ENCODE data around the gene TENM4. TPM values are rescaled to one million over a fixed set of nuclear protein-coding genes. Genes with fewer than 3 reads are reported as not detected.

Gene TENM4
- polyA plus RNA-seq, 1 of the 3 experiments (the other 2 are of a cell fraction), result 16.7 TPM

DNA sequence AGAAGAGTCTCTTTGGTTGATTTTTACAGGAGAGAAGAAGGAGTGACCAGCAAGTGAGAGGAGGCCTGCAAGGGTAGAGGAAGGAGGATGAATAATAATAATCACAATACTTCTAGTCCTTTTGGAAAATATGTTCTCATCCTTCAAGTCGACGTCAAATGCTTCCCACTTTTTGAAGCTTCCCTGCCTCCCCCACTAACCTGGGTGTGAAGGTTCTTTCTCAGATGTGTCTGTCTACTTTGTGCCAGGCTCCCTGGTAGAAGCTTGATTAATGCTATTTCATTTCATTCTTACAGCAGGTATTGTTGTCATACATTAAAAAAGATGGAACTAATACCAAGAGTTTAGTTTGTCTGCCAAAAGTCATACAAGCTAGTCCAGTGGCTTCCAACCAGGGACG, 17.1 kb downstream of the TENM4 start:
- no peak overlapping the region for H3K9ac ChIP-seq
- H3K27ac ChIP-seq (ENCODE audit: low read depth in 2 of 2, low read length in 1 of 2), result no peak overlapping the region
- H3K9me3 ChIP-seq, result no peaks in the 10 kb centered on the region
- H2AFZ ChIP-seq (ENCODE audit: low read depth), result no peak overlapping the region
- no peaks in the 10 kb centered on the region for H3K27me3 ChIP-seq (ENCODE audit: insufficient read depth)
- no peaks in the 10 kb centered on the region for H3K9me2 ChIP-seq
- no peak for TF ChIP-seq RFX5 (IDR thresholded peaks at IDR 0.05; ENCODE audit: low read length)
- H4K20me1 ChIP-seq (ENCODE audit: insufficient read depth), result no peaks in the 10 kb centered on the region; the same call in 1 of the 2 replicates
- 90% methylated on average over 3 of the region's 3 CpGs for WGBS (ENCODE audit: low lambda C conversion rate)
- no peak overlapping the region for H3K4me3 ChIP-seq (ENCODE audit: low read depth in 2 of 2, low read length in 1 of 2)
- no peaks in the 10 kb centered on the region for H3K36me3 ChIP-seq (replicated peaks in 1 of 2; ENCODE audit: control insufficient read depth in 1 of 2, insufficient read depth in 2 of 2, low read length in 1 of 2)
- H3K79me2 ChIP-seq (ENCODE audit: insufficient read depth), result peaks cover 96% of the 10 kb centered on the region
- ChIA-PET POLR2A (no interaction called here), CTCF (interaction anchor here (0.8 to 1.3 kb wide), 3 partner anchors 17 to 23 kb away, joined by 3 to 4 read pairs (median 3); partner anchors contain the start of gene TENM4)
- DNase-seq, result no peak
- peaks cover 6 to 7% of the 10 kb centered on the region in 2 experiments; a peak in 2 of 4 replicates for H3K4me1 ChIP-seq (ENCODE audit: control insufficient read depth in 1 of 2, insufficient read depth in 2 of 2, low read depth in 1 of 2, low read length in 1 of 2)
- no peaks in the 10 kb centered on the region for H3F3A ChIP-seq (replicated peaks; ENCODE audit: insufficient read depth)
- no peak overlapping the region for H3K4me2 ChIP-seq

DNA sequence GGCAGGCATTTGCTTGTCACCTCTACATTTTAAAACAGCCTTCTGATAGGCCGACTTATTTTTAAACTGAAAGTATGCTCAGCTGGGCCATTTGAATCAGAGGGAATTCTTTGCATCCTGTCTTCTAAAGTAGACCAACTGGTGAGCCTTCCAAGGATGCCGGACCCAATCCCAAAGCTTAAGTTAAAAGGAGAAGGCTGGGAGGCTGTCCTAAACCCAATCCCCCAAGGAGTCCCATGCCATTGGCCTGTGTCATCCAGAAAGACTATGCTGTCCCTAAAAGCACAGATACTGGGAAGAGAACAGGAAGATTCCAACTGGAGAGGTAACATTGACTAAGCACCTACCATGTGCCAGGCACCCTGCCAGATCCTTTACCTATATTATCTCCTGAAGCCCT, 18.0 kb downstream of the TENM4 start:
- CTCF ChIA-PET, result interaction anchor here (0.6 to 4.7 kb wide), 4 partner anchors 11 to 436 kb away, joined by 4 to 21 read pairs (median 4); partner anchors contain the start of gene TENM4

DNA sequence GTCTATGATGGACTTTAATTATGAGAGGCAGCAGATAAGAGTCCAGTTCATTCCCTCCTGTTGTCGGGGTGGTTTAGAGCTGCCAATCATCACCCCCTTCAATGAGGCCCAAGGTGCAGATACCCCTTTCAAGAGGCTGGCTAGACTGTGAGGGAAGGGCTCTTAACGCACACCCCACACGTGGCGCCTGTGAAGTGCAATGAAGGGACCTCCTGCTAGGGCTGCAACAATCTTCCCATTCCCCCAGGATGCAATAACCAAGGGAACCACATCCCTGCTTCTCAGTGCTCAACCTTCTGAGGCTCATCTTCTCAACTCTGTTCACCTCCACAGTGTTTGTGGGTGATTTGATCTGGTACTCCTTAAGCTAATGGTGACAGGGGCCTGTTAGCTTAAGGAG, 19.0 kb downstream of the TENM4 start:
- CTCF ChIA-PET, result interaction anchor here (0.6 to 4.7 kb wide), 4 partner anchors 17 to 845 kb away, joined by 3 to 21 read pairs (median 5); partner anchors contain the start of gene TENM4
- Histone ChIP-seq H2AFZ (ENCODE audit: low read depth) (no peak overlapping the region), H3K9me3 (no peaks in the 10 kb centered on the region), H4K20me1 (ENCODE audit: insufficient read depth) (no peaks in the 10 kb centered on the region), H3K27me3 (ENCODE audit: insufficient read depth) (no peaks in the 10 kb centered on the region), H3K4me1 (ENCODE audit: control insufficient read depth in 1 of 2, insufficient read depth in 2 of 2, low read depth in 1 of 2, low read length in 1 of 2) (peaks cover 3 to 24% of the 10 kb centered on the region in 2 experiments; a peak in 2 of 4 replicates), H3F3A (replicated peaks; ENCODE audit: insufficient read depth) (no peaks in the 10 kb centered on the region), H3K36me3 (replicated peaks in 1 of 2; ENCODE audit: control insufficient read depth in 1 of 2, insufficient read depth in 2 of 2, low read length in 1 of 2) (no peaks in the 10 kb centered on the region), H3K4me3 (ENCODE audit: low read depth in 2 of 2, low read length in 1 of 2) (no peak overlapping the region), H3K9ac (no peak overlapping the region), H3K79me2 (ENCODE audit: insufficient read depth) (peaks cover 96% of the 10 kb centered on the region; the same call in 1 of the 2 replicates), H3K27ac (ENCODE audit: low read depth in 2 of 2, low read length in 1 of 2) (no peak overlapping the region), H3K9me2 (no peaks in the 10 kb centered on the region), H3K4me2 (no peak overlapping the region)
- no peak for TF ChIP-seq EP300 (IDR thresholded peaks at IDR 0.05; ENCODE audit: borderline replicate concordance in 1 of 2, low read depth in 1 of 2, low read length in 1 of 2)
- TF ChIP-seq, protein P1, sequence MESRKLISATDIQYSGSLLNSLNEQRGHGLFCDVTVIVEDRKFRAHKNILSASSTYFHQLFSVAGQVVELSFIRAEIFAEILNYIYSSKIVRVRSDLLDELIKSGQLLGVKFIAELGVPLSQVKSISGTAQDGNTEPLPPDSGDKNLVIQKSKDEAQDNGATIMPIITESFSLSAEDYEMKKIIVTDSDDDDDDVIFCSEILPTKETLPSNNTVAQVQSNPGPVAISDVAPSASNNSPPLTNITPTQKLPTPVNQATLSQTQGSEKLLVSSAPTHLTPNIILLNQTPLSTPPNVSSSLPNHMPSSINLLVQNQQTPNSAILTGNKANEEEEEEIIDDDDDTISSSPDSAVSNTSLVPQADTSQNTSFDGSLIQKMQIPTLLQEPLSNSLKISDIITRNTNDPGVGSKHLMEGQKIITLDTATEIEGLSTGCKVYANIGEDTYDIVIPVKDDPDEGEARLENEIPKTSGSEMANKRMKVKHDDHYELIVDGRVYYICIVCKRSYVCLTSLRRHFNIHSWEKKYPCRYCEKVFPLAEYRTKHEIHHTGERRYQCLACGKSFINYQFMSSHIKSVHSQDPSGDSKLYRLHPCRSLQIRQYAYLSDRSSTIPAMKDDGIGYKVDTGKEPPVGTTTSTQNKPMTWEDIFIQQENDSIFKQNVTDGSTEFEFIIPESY (IDR thresholded peaks at IDR 0.05; ENCODE audit: borderline replicate concordance, low read depth), result no peak
- TF ChIP-seq, protein P2, sequence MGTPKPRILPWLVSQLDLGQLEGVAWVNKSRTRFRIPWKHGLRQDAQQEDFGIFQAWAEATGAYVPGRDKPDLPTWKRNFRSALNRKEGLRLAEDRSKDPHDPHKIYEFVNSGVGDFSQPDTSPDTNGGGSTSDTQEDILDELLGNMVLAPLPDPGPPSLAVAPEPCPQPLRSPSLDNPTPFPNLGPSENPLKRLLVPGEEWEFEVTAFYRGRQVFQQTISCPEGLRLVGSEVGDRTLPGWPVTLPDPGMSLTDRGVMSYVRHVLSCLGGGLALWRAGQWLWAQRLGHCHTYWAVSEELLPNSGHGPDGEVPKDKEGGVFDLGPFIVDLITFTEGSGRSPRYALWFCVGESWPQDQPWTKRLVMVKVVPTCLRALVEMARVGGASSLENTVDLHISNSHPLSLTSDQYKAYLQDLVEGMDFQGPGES (IDR thresholded peaks at IDR 0.05; ENCODE audit: low read depth, low read length), result no peak
- TF ChIP-seq, protein P3, sequence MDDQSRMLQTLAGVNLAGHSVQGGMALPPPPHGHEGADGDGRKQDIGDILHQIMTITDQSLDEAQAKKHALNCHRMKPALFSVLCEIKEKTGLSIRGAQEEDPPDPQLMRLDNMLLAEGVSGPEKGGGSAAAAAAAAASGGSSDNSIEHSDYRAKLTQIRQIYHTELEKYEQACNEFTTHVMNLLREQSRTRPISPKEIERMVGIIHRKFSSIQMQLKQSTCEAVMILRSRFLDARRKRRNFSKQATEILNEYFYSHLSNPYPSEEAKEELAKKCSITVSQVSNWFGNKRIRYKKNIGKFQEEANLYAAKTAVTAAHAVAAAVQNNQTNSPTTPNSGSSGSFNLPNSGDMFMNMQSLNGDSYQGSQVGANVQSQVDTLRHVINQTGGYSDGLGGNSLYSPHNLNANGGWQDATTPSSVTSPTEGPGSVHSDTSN (IDR thresholded peaks at IDR 0.05), result no peak
- no peak for DNase-seq
- POLR2A ChIA-PET, result no interaction called here
- WGBS (ENCODE audit: low lambda C conversion rate), result 70% methylated on average over 1 of the region's 4 CpGs

More for the DNA sequence above, 18.0 kb downstream of the TENM4 start:
- no peak overlapping the region for H3K9ac ChIP-seq
- no peaks in the 10 kb centered on the region for H3K9me3 ChIP-seq
- no peaks in the 10 kb centered on the region for H3F3A ChIP-seq (replicated peaks; ENCODE audit: insufficient read depth)
- POLR2A ChIA-PET, result no interaction called here
- no peak for DNase-seq
- no peak for TF ChIP-seq TEAD4 (IDR thresholded peaks at IDR 0.05; ENCODE audit: borderline replicate concordance, insufficient read depth)
- TF ChIP-seq YY1 (IDR thresholded peaks at IDR 0.05; ENCODE audit: low read depth), result no peak
- no peak for TF ChIP-seq TCF12 (IDR thresholded peaks at IDR 0.05)
- H3K9me2 ChIP-seq, result no peaks in the 10 kb centered on the region
- 100% methylated on average over 2 of the region's 2 CpGs for whole genome bisulfite sequencing (ENCODE audit: low lambda C conversion rate)
- H3K27ac ChIP-seq (ENCODE audit: low read depth in 2 of 2, low read length in 1 of 2), result no peak overlapping the region
- H3K79me2 ChIP-seq (ENCODE audit: insufficient read depth), result peaks cover 96% of the 10 kb centered on the region
- no peaks in the 10 kb centered on the region for H3K27me3 ChIP-seq (ENCODE audit: insufficient read depth)
- no peak overlapping the region for H2AFZ ChIP-seq (ENCODE audit: low read depth)
- H3K4me1 ChIP-seq (ENCODE audit: control insufficient read depth in 1 of 2, insufficient read depth in 2 of 2, low read depth in 1 of 2, low read length in 1 of 2), result peaks cover 3 to 13% of the 10 kb centered on the region in 2 experiments; a peak in 2 of 4 replicates
- H3K36me3 ChIP-seq (replicated peaks in 1 of 2; ENCODE audit: control insufficient read depth in 1 of 2, insufficient read depth in 2 of 2, low read length in 1 of 2), result no peaks in the 10 kb centered on the region
- H3K4me2 ChIP-seq, result no peak overlapping the region
- no peaks in the 10 kb centered on the region for H4K20me1 ChIP-seq (ENCODE audit: insufficient read depth)
- no peak overlapping the region for H3K4me3 ChIP-seq (ENCODE audit: low read depth in 2 of 2, low read length in 1 of 2)

All from SK-N-SH (cell line).